CD8-positive, alpha-beta memory T cell (primary cell): ENCODE measurements around the gene SPATA31C1. TPM values are rescaled to one million over a fixed set of nuclear protein-coding genes. Genes with fewer than 3 reads are reported as not detected.
"Not testable (repeated sequence)": the region's sequence is repeated elsewhere in the genome, so short reads cannot be mapped to it uniquely, and the experiment has no call there.

ENCODE experiments used
- CTCF ChIA-PET: fragments of 350-600 bp; sonication (Branson Sonifier 250); formaldehyde crosslinking; loops from one replicate; lab custom pipeline; 2021; ENCODE audit warnings: antibody characterized with exemption; lab: Charles Lee
- POLR2A ChIA-PET: fragments of 350-600 bp; sonication (Branson Sonifier 250); formaldehyde crosslinking; loops from one replicate; lab custom pipeline; 2021; ENCODE audit warnings: antibody characterized with exemption; lab: Charles Lee
- DNase-seq, 5 donors: peaks; one replicate each; pipeline versions ENCODE4 v3.0.0 to v3.0.0-alpha.2; 2020 to 2022; ENCODE audit warnings: mixed read lengths in 1 of 5
- H3K27ac ChIP-seq: one replicate; pipeline ENCODE4 v1.7.0; 2013; ENCODE audit warnings: low read depth, mild to moderate bottlenecking, low read length, moderate library complexity
- H3K27me3 ChIP-seq: 2 replicates; pipeline ENCODE4 v1.7.0; 2013; ENCODE audit warnings: low read length, mild to moderate bottlenecking; ENCODE audit not compliant: insufficient read depth, poor library complexity, severe bottlenecking
- H3K36me3 ChIP-seq: 2 replicates; pipeline ENCODE4 v1.7.0; 2013; ENCODE audit warnings: mild to moderate bottlenecking, low read length, moderate library complexity; ENCODE audit not compliant: insufficient read depth
- H3K4me1 ChIP-seq: 2 replicates; pipeline ENCODE4 v1.7.0; 2013; ENCODE audit warnings: mild to moderate bottlenecking, low read length, moderate library complexity; ENCODE audit not compliant: insufficient read depth
- H3K4me3 ChIP-seq: 2 replicates; pipeline ENCODE4 v1.7.0; 2013; ENCODE audit warnings: mild to moderate bottlenecking, low read length
- H3K9me3 ChIP-seq: 2 replicates; pipeline ENCODE4 v1.7.0; 2013; ENCODE audit warnings: mild to moderate bottlenecking, low read length
- H3K27ac Mint-ChIP-seq, 8 donors: one replicate each; pipeline ENCODE4 v1.8.0; 2020 to 2021; ENCODE audit warnings: mixed read lengths in 8 of 8, mild to moderate bottlenecking in 6 of 8, inconsistent platforms in 3 of 8, moderate library complexity in 3 of 8
- H3K27me3 Mint-ChIP-seq, 2 donors: one replicate each; pipeline ENCODE4 v1.8.0; 2020 to 2021; ENCODE audit warnings: mixed read lengths in 2 of 2, mild to moderate bottlenecking in 1 of 2, moderate library complexity in 1 of 2
- H3K36me3 Mint-ChIP-seq, 3 donors: one replicate each; pipeline ENCODE4 v1.8.0; 2020 to 2021; ENCODE audit warnings: mixed read lengths in 3 of 3, inconsistent platforms in 1 of 3, mild to moderate bottlenecking in 1 of 3
- H3K4me1 Mint-ChIP-seq, 3 donors: one replicate each; pipeline ENCODE4 v1.8.0; 2020 to 2021; ENCODE audit warnings: mixed read lengths in 3 of 3, inconsistent platforms in 1 of 3, mild to moderate bottlenecking in 1 of 3
- H3K4me3 Mint-ChIP-seq, 7 donors: one replicate each; pipeline ENCODE4 v1.8.0; 2020 to 2021; ENCODE audit warnings: mixed read lengths in 7 of 7, mild to moderate bottlenecking in 6 of 7, moderate library complexity in 4 of 7, inconsistent platforms in 2 of 7
- H3K9me3 Mint-ChIP-seq, 5 donors: one replicate each; pipeline ENCODE4 v1.8.0; 2020 to 2022; ENCODE audit warnings: mixed read lengths in 5 of 5, mild to moderate bottlenecking in 3 of 5, moderate library complexity in 2 of 5, inconsistent platforms in 1 of 5
- polyA plus RNA-seq: library from polyadenylated mRNA; unstranded; fragments of 300-500 nt; fragmentation: Illumina TruSeq; gene quantifications from one replicate; pipeline ENCODE4 v1.2.3, GENCODE V29; 2021
- total RNA-seq, 2 experiments: library from RNA; stranded (reverse); gene quantifications; one replicate each; pipeline ENCODE4 v1.2.3, GENCODE V29; 2021

The SPATA31C1 gene
- total RNA-seq (not detected), polyA plus RNA-seq (not detected)

- H3K4me1 Mint-ChIP-seq, POLR2A ChIA-PET, H3K27ac Mint-ChIP-seq, H3K27me3 ChIP-seq, H3K27ac ChIP-seq, H3K4me3 ChIP-seq, H3K4me3 Mint-ChIP-seq, H3K36me3 Mint-ChIP-seq, H3K4me1 ChIP-seq, H3K36me3 ChIP-seq, H3K27me3 Mint-ChIP-seq, H3K9me3 ChIP-seq, DNase-seq, H3K9me3 Mint-ChIP-seq, CTCF ChIA-PET: not testable (repeated sequence)
Observed at GRCh38 chr9:87917662-87918061, at the start of gene SPATA31C1. Gene SPATA31C1 (plus strand): TSS chr9:87917962.

GRCh38 chr9:87868175-87868574 lies 49.6 kb upstream of the SPATA31C1 start:
- Histone ChIP-seq H3K27me3 (no peaks in the 10 kb centered on the region), H3K4me1 (no peaks in the 10 kb centered on the region), H3K4me3 (no peak overlapping the region), H3K36me3 (no peaks in the 10 kb centered on the region), H3K27ac (no peak overlapping the region), H3K9me3 (no peaks in the 10 kb centered on the region)
- DNase-seq, result no peak
- H3K4me1 Mint-ChIP-seq, result no peaks in the 10 kb centered on the region
- no peak overlapping the region for H3K27ac Mint-ChIP-seq
- ChIA-PET CTCF (no interaction called here), POLR2A (no interaction called here)
- H3K27me3 Mint-ChIP-seq, result peaks cover 0 to 3% of the 10 kb centered on the region in 2 donors
- H3K4me3 Mint-ChIP-seq, result no peak overlapping the region
- no peaks in the 10 kb centered on the region for H3K36me3 Mint-ChIP-seq
- peaks cover 0 to 3% (median 0%) of the 10 kb centered on the region in 5 donors for H3K9me3 Mint-ChIP-seq

GRCh38 chr9:87868635-87869034 lies 49.1 kb upstream of the SPATA31C1 start:
- H3K4me1 ChIP-seq, result no peaks in the 10 kb centered on the region
- no peaks in the 10 kb centered on the region for H3K36me3 Mint-ChIP-seq
- H3K9me3 Mint-ChIP-seq, result peaks cover 0 to 3% (median 0%) of the 10 kb centered on the region in 5 donors
- H3K4me3 ChIP-seq, result no peak overlapping the region
- no peak overlapping the region for H3K4me3 Mint-ChIP-seq
- H3K27me3 Mint-ChIP-seq, result peaks cover 0 to 7% of the 10 kb centered on the region in 2 donors
- no peak for DNase-seq
- ChIA-PET POLR2A (no interaction called here), CTCF (no interaction called here)
- H3K36me3 ChIP-seq, result no peaks in the 10 kb centered on the region
- H3K9me3 ChIP-seq, result no peaks in the 10 kb centered on the region
- H3K4me1 Mint-ChIP-seq, result no peaks in the 10 kb centered on the region
- H3K27ac ChIP-seq, result no peak overlapping the region
- no peak overlapping the region for H3K27ac Mint-ChIP-seq
- H3K27me3 ChIP-seq, result no peaks in the 10 kb centered on the region

GRCh38 chr9:87869082-87869481 lies 48.7 kb upstream of the SPATA31C1 start:
- H3K36me3 ChIP-seq, result no peaks in the 10 kb centered on the region
- Mint-ChIP-seq H3K9me3 (peaks cover 0 to 3% (median 0%) of the 10 kb centered on the region in 5 donors), H3K27me3 (peaks cover 0 to 7% of the 10 kb centered on the region in 2 donors), H3K27ac (peak overlapping the region in 1 of 8 donors; percentile 91), H3K36me3 (no peaks in the 10 kb centered on the region), H3K4me1 (no peaks in the 10 kb centered on the region), H3K4me3 (no peak overlapping the region)
- no peak overlapping the region for H3K27ac ChIP-seq
- POLR2A ChIA-PET, result no interaction called here
- H3K4me1 ChIP-seq, result no peaks in the 10 kb centered on the region
- CTCF ChIA-PET, result no interaction called here
- no peak overlapping the region for H3K4me3 ChIP-seq
- H3K27me3 ChIP-seq, result no peaks in the 10 kb centered on the region
- DNase-seq, result no peak
- H3K9me3 ChIP-seq, result no peaks in the 10 kb centered on the region

- POLR2A ChIA-PET, result no interaction called here
- H3K4me3 Mint-ChIP-seq, result no peak overlapping the region
- Histone ChIP-seq H3K4me1 (no peaks in the 10 kb centered on the region), H3K27ac (no peak overlapping the region), H3K27me3 (no peaks in the 10 kb centered on the region), H3K4me3 (no peak overlapping the region), H3K9me3 (no peaks in the 10 kb centered on the region), H3K36me3 (no peaks in the 10 kb centered on the region)
- H3K9me3 Mint-ChIP-seq, result peaks cover 0 to 3% (median 0%) of the 10 kb centered on the region in 5 donors
- H3K36me3 Mint-ChIP-seq, result no peaks in the 10 kb centered on the region
- no peaks in the 10 kb centered on the region for H3K4me1 Mint-ChIP-seq
- DNase-seq, result no peak
- CTCF ChIA-PET, result no interaction called here
- H3K27ac Mint-ChIP-seq, result peak overlapping the region in 1 of 8 donors; percentile 24
- H3K27me3 Mint-ChIP-seq, result peaks cover 2 to 8% of the 10 kb centered on the region in 2 donors
Observed at GRCh38 chr9:87871425-87872078, 46.2 kb upstream of the SPATA31C1 start.

- DNase-seq, result no peak
- no peak overlapping the region for H3K27ac ChIP-seq
- no peaks in the 10 kb centered on the region for H3K9me3 ChIP-seq
- H3K4me1 Mint-ChIP-seq, result no peaks in the 10 kb centered on the region
- CTCF ChIA-PET, result no interaction called here
- H3K27ac Mint-ChIP-seq, result peak overlapping the region in 1 of 8 donors; percentile 24
- peaks cover 0 to 3% (median 0%) of the 10 kb centered on the region in 5 donors for H3K9me3 Mint-ChIP-seq
- POLR2A ChIA-PET, result no interaction called here
- H3K4me3 ChIP-seq, result no peak overlapping the region
- no peaks in the 10 kb centered on the region for H3K27me3 ChIP-seq
- H3K27me3 Mint-ChIP-seq, result peaks cover 5 to 9% of the 10 kb centered on the region in 2 donors
- no peaks in the 10 kb centered on the region for H3K36me3 ChIP-seq
- no peaks in the 10 kb centered on the region for H3K4me1 ChIP-seq
- no peaks in the 10 kb centered on the region for H3K36me3 Mint-ChIP-seq
- no peak overlapping the region for H3K4me3 Mint-ChIP-seq
Observed at GRCh38 chr9:87872079-87872624, 45.6 kb upstream of the SPATA31C1 start.

GRCh38 chr9:87873607-87874303 lies 44.0 kb upstream of the SPATA31C1 start:
- Histone ChIP-seq H3K27me3 (no peaks in the 10 kb centered on the region), H3K4me3 (no peak overlapping the region), H3K36me3 (no peaks in the 10 kb centered on the region), H3K4me1 (no peaks in the 10 kb centered on the region), H3K9me3 (no peaks in the 10 kb centered on the region), H3K27ac (no peak overlapping the region)
- Mint-ChIP-seq H3K36me3 (no peaks in the 10 kb centered on the region), H3K27ac (peak overlapping the region in 1 of 8 donors; percentile 84), H3K9me3 (peaks cover 0 to 3% (median 0%) of the 10 kb centered on the region in 5 donors), H3K4me1 (no peaks in the 10 kb centered on the region), H3K27me3 (peaks cover 5 to 9% of the 10 kb centered on the region in 2 donors), H3K4me3 (no peak overlapping the region)
- no peak for DNase-seq
- ChIA-PET POLR2A (no interaction called here), CTCF (no interaction called here)

- H3K36me3 ChIP-seq, result no peaks in the 10 kb centered on the region
- Mint-ChIP-seq H3K4me3 (no peak overlapping the region), H3K9me3 (peaks cover 0 to 3% (median 0%) of the 10 kb centered on the region in 5 donors), H3K36me3 (no peaks in the 10 kb centered on the region), H3K4me1 (no peaks in the 10 kb centered on the region), H3K27me3 (peaks cover 5 to 9% of the 10 kb centered on the region in 2 donors), H3K27ac (peak overlapping the region in 1 of 8 donors; percentile 84)
- ChIA-PET CTCF (no interaction called here), POLR2A (no interaction called here)
- no peaks in the 10 kb centered on the region for H3K4me1 ChIP-seq
- DNase-seq, result no peak
- no peaks in the 10 kb centered on the region for H3K27me3 ChIP-seq
- no peak overlapping the region for H3K4me3 ChIP-seq
- no peak overlapping the region for H3K27ac ChIP-seq
- H3K9me3 ChIP-seq, result no peaks in the 10 kb centered on the region
Observed at GRCh38 chr9:87874304-87874623, 43.5 kb upstream of the SPATA31C1 start.
